HepG2 (cell line): ENCODE data around the gene ELAC2. TPM values are rescaled to one million over a fixed set of nuclear protein-coding genes. Genes with fewer than 3 reads are reported as not detected.

Source experiments
- ASH2L ChIP-seq: fragments of 300-600, 200-600 bp; sonication (generic); IDR thresholded peaks from 2 replicates; pipeline ENCODE4 v1.7.0; 2017; ENCODE audit warnings: low read depth, mild to moderate bottlenecking, moderate library complexity, mixed read lengths, low read length; ENCODE audit not compliant: insufficient read length
- CAMTA2 ChIP-seq: sonication (generic); formaldehyde crosslinking; IDR thresholded peaks from 2 replicates; pipeline ENCODE4 v1.4.0; 2020; ENCODE audit warnings: mild to moderate bottlenecking, missing genetic modification reagents, borderline replicate concordance
- KDM2A ChIP-seq: sonication (generic); formaldehyde crosslinking; IDR thresholded peaks from 2 replicates; pipeline ENCODE4 v1.4.0; 2020; ENCODE audit warnings: low read depth, missing genetic modification reagents, borderline replicate concordance
- MYC ChIP-seq: sonication (generic); formaldehyde crosslinking; IDR thresholded peaks from 2 replicates; pipeline ENCODE4 v1.9.0; 2021; ENCODE audit warnings: missing genetic modification reagents, borderline replicate concordance
- NFYB ChIP-seq: sonication (generic); formaldehyde crosslinking; IDR thresholded peaks from 2 replicates; pipeline ENCODE4 v1.4.0; 2020; ENCODE audit warnings: missing genetic modification reagents
- THYN1 ChIP-seq: sonication (generic); formaldehyde crosslinking; IDR thresholded peaks from 2 replicates; pipeline ENCODE4 v1.8.1; 2023; ENCODE audit warnings: low read depth, mild to moderate bottlenecking, moderate library complexity, missing genetic modification reagents, borderline replicate concordance
- ZNF430 ChIP-seq: sonication (generic); formaldehyde crosslinking; IDR thresholded peaks from 2 replicates; pipeline ENCODE4 v1.9.0; 2021; ENCODE audit warnings: mild to moderate bottlenecking, missing genetic modification reagents
- ZNF574 ChIP-seq: sonication (generic); formaldehyde crosslinking; IDR thresholded peaks from 2 replicates; pipeline ENCODE4 v1.4.0; 2020; ENCODE audit warnings: missing genetic modification reagents
- ZNF629 ChIP-seq: sonication (generic); formaldehyde crosslinking; conservative IDR thresholded peaks from 2 replicates; pipeline ENCODE4 v1.5.0; 2020; ENCODE audit warnings: missing genetic modification reagents
- ZNF646 ChIP-seq: sonication (generic); formaldehyde crosslinking; IDR thresholded peaks from 2 replicates; pipeline ENCODE4 v1.9.0; 2021; ENCODE audit warnings: mild to moderate bottlenecking, missing genetic modification reagents
- ZNF747 ChIP-seq: sonication (generic); formaldehyde crosslinking; IDR thresholded peaks from 2 replicates; pipeline ENCODE4 v1.8.1; 2023; ENCODE audit warnings: missing genetic modification reagents, mild to moderate bottlenecking, borderline replicate concordance
- ZZZ3 ChIP-seq: sonication (generic); formaldehyde crosslinking; IDR thresholded peaks from 2 replicates; pipeline ENCODE4 v1.4.0; 2020; ENCODE audit warnings: missing genetic modification reagents, mild to moderate bottlenecking, borderline replicate concordance
- polyA plus RNA-seq, 8 experiments: library from polyadenylated mRNA; depleted of rRNA in 3 of 8; stranded (reverse) in 7 of 8; unstranded in 1 of 8; fragments of >200 nt; fragmentation: Illumina TruSeq in 4 of 8; extraction: Trizol in 4 of 8; gene quantifications; 2 replicates each; pipeline versions ENCODE4 v1.2.1 to v1.2.3, GENCODE V29; 2011 to 2016; ENCODE audit warnings: low read depth in 4 of 8, missing spikeins in 1 of 8, mixed read lengths in 1 of 8; ENCODE audit not compliant: insufficient read depth in 1 of 8
- total RNA-seq, 5 experiments: library from RNA; depleted of rRNA; stranded (reverse); fragments of >200 nt; fragmentation: Illumina TruSeq; extraction: Trizol; gene quantifications; 2 replicates each; pipeline ENCODE4 v1.2.3, GENCODE V29; 2016; ENCODE audit warnings: low read depth in 1 of 5
- TF ChIP-seq, protein P1 (sequence below): sonication (generic); formaldehyde crosslinking; IDR thresholded peaks from 2 replicates; pipeline ENCODE4 v1.4.0; 2020; ENCODE audit warnings: mild to moderate bottlenecking, missing genetic modification reagents, borderline replicate concordance

ELAC2 gene
- total and polyA plus RNA-seq, 2 of the 13 experiments (the other 11 are each of a cell fraction or from before 2014, with no cell fraction given), result 35.6 to 50.4 TPM

DNA sequence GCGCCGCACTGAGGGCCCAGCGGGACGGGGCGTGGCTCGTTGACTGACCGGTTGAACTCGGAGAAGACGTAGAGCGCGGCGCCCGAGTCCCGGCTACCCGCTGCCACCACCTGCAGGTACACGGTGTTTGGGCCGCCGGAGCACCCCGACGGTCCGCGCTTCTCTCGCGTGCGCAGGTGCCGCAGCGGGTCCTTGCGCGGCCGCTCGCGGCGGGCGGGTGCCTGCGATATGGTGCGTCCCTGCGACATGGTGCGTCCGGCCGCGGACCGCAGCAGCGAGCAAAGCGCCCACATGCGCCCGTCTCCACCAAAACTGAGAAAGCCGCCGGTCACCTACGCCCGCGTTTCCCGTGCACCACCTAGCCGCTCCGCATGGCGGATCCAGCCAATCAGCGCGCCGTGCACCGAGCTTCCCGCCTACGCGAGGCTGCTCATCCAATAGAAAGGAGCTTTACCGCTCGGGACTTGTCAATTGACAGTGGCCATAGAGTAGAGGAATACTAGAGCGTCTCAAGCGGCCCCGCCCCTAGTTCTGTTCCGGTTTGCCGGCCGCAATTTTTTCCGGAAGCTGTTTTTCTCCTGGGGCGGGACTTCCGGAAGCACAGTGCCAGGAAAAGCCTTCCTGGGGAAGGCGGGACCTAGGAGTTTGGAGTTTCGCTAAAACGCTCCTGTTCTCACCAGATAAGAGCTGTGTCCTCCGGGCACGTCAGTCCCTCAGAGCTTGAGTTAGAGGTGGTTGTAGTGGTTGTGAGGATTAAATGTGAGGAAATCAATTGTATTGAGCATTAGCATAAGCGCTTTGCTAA is at the start of gene ELAC2 (continued):
- TF ChIP-seq ZNF574 (CRISPR knock-in tag), result peak; percentile 99
- peak; percentile 81; the same call in 1 of the 2 replicates for TF ChIP-seq ZNF430 (CRISPR knock-in tag)
- TF ChIP-seq, protein P1, sequence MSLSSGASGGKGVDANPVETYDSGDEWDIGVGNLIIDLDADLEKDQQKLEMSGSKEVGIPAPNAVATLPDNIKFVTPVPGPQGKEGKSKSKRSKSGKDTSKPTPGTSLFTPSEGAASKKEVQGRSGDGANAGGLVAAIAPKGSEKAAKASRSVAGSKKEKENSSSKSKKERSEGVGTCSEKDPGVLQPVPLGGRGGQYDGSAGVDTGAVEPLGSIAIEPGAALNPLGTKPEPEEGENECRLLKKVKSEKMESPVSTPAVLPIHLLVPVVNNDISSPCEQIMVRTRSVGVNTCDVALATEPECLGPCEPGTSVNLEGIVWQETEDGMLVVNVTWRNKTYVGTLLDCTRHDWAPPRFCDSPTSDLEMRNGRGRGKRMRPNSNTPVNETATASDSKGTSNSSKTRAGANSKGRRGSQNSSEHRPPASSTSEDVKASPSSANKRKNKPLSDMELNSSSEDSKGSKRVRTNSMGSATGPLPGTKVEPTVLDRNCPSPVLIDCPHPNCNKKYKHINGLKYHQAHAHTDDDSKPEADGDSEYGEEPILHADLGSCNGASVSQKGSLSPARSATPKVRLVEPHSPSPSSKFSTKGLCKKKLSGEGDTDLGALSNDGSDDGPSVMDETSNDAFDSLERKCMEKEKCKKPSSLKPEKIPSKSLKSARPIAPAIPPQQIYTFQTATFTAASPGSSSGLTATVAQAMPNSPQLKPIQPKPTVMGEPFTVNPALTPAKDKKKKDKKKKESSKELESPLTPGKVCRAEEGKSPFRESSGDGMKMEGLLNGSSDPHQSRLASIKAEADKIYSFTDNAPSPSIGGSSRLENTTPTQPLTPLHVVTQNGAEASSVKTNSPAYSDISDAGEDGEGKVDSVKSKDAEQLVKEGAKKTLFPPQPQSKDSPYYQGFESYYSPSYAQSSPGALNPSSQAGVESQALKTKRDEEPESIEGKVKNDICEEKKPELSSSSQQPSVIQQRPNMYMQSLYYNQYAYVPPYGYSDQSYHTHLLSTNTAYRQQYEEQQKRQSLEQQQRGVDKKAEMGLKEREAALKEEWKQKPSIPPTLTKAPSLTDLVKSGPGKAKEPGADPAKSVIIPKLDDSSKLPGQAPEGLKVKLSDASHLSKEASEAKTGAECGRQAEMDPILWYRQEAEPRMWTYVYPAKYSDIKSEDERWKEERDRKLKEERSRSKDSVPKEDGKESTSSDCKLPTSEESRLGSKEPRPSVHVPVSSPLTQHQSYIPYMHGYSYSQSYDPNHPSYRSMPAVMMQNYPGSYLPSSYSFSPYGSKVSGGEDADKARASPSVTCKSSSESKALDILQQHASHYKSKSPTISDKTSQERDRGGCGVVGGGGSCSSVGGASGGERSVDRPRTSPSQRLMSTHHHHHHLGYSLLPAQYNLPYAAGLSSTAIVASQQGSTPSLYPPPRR (CRISPR knock-in tag), result no peak
- peak; percentile 19; the same call in 1 of the 2 replicates for TF ChIP-seq KDM2A (CRISPR knock-in tag)
- TF ChIP-seq THYN1 (CRISPR knock-in tag), result 0 out of 2 replicates have a peak, but pooled peaks have one; percentile 76
- TF ChIP-seq NFYB (CRISPR knock-in tag), result peak; percentile 100
- 0 out of 2 replicates have a peak, but pooled peaks have one; percentile 14 for TF ChIP-seq CAMTA2 (CRISPR knock-in tag)
- TF ChIP-seq ZNF747 (CRISPR knock-in tag), result no peak
- TF ChIP-seq ZNF646, result no peak
- TF ChIP-seq MYC (CRISPR knock-in tag), result peak; percentile 90
- no peak for TF ChIP-seq ZNF629 (CRISPR knock-in tag)
- TF ChIP-seq ASH2L, result peak; percentile 80
- TF ChIP-seq ZZZ3 (CRISPR knock-in tag), result peak; percentile 48; the same call in 1 of the 2 replicates
